ENCODE data around the gene PIK3IP1. TPM values are rescaled to one million over a fixed set of nuclear protein-coding genes. Genes with fewer than 3 reads are reported as not detected.

The PIK3IP1 gene
- total and polyA plus RNA-seq, 4 donors, result 3.1 to 7.8 (median 6.0) TPM

- no peaks in the 10 kb centered on the region for H3K9me3 ChIP-seq (ENCODE audit: control insufficient read depth in 4 of 4, low read length in 3 of 4)
- peaks cover 15 to 52% (median 36%) of the 10 kb centered on the region in 4 donors for H3K4me1 ChIP-seq (ENCODE audit: control insufficient read depth in 4 of 4, insufficient read depth in 4 of 4, low read length in 3 of 4)
- H3K27me3 ChIP-seq (ENCODE audit: control insufficient read depth in 4 of 4, insufficient read depth in 4 of 4, low read length in 3 of 4), result no peaks in the 10 kb centered on the region
- H3K9ac ChIP-seq (ENCODE audit: low read depth in 1 of 2, low read length in 2 of 2), result no peak overlapping the region
- no peak overlapping the region for H3K4me3 ChIP-seq (ENCODE audit: low read depth in 1 of 3, low read length in 3 of 3)
- DNase-seq (ENCODE audit: low spot score), result no peak
- H3K27ac ChIP-seq (ENCODE audit: low read depth in 1 of 2, low read length in 2 of 2), result no peak overlapping the region
- H3K36me3 ChIP-seq (ENCODE audit: control insufficient read depth in 4 of 4, insufficient read depth in 3 of 4, low read depth in 1 of 4, low read length in 3 of 4), result peaks cover 7 to 39% (median 18%) of the 10 kb centered on the region in 4 donors
- whole genome bisulfite sequencing, result 65% methylated on average over 6 of the region's 6 CpGs
- TF ChIP-seq ATF3 (IDR thresholded peaks at IDR 0.05) (no peak), JUND (IDR thresholded peaks at IDR 0.05) (no peak), ZBTB33 (IDR thresholded peaks at IDR 0.05) (no peak), GABPA (IDR thresholded peaks at IDR 0.05 in 1 of 2, conservative IDR thresholded peaks at IDR 0.05 in 1 of 2) (no peak), HNF4A (conservative IDR thresholded peaks at IDR 0.05) (peak; percentile 27 to 78), YY1 (IDR thresholded peaks at IDR 0.05) (no peak), FOXA1 (IDR thresholded peaks at IDR 0.05) (no peak), SP1 (IDR thresholded peaks at IDR 0.05) (peak; percentile 41), HNF4G (IDR thresholded peaks at IDR 0.05) (peak; percentile 55), NR2F2 (IDR thresholded peaks at IDR 0.05) (no peak), EGR1 (IDR thresholded peaks at IDR 0.05; ENCODE audit: low read depth in 2 of 2) (no peak)
Observed at GRCh38 chr22:31339148-31339832, 47.0 kb upstream of the PIK3IP1 start.

- Histone ChIP-seq H3K4me1 (ENCODE audit: control insufficient read depth in 4 of 4, insufficient read depth in 4 of 4, low read length in 3 of 4) (peaks cover 7 to 33% (median 23%) of the 10 kb centered on the region in 4 donors), H3K9ac (ENCODE audit: low read depth in 1 of 2, low read length in 2 of 2) (no peak overlapping the region), H3K4me3 (ENCODE audit: low read depth in 1 of 3, low read length in 3 of 3) (no peak overlapping the region), H3K36me3 (ENCODE audit: control insufficient read depth in 4 of 4, insufficient read depth in 3 of 4, low read depth in 1 of 4, low read length in 3 of 4) (peaks cover 6 to 54% (median 26%) of the 10 kb centered on the region in 4 donors), H3K27ac (ENCODE audit: low read depth in 1 of 2, low read length in 2 of 2) (no peak overlapping the region), H3K27me3 (ENCODE audit: control insufficient read depth in 4 of 4, insufficient read depth in 4 of 4, low read length in 3 of 4) (no peaks in the 10 kb centered on the region), H3K9me3 (ENCODE audit: control insufficient read depth in 4 of 4, low read length in 3 of 4) (no peaks in the 10 kb centered on the region)
- no peak for TF ChIP-seq TAF1 (conservative IDR thresholded peaks at IDR 0.05)
- no peak for TF ChIP-seq GABPA (IDR thresholded peaks at IDR 0.05 in 1 of 2, conservative IDR thresholded peaks at IDR 0.05 in 1 of 2)
- no peak for TF ChIP-seq ZBTB33 (IDR thresholded peaks at IDR 0.05)
- TF ChIP-seq ATF3 (IDR thresholded peaks at IDR 0.05), result no peak
- no peak for TF ChIP-seq JUND (IDR thresholded peaks at IDR 0.05)
- no peak for TF ChIP-seq FOXA1 (IDR thresholded peaks at IDR 0.05)
- TF ChIP-seq HNF4G (IDR thresholded peaks at IDR 0.05), result no peak
- 90% methylated on average over 5 of the region's 5 CpGs for WGBS
- DNase-seq (ENCODE audit: low spot score), result no peak
Observed at GRCh38 chr22:31337178-31337577, 44.9 kb upstream of the PIK3IP1 start.

GRCh38 chr22:31334329-31334728, 42.0 kb upstream of the PIK3IP1 start:
- H3K9me3 ChIP-seq (ENCODE audit: control insufficient read depth in 4 of 4, low read length in 3 of 4), result no peaks in the 10 kb centered on the region
- no peak overlapping the region for H3K4me3 ChIP-seq (ENCODE audit: low read depth in 1 of 3, low read length in 3 of 3)
- H3K27ac ChIP-seq (ENCODE audit: low read depth in 1 of 2, low read length in 2 of 2), result no peak overlapping the region
- H3K36me3 ChIP-seq (ENCODE audit: control insufficient read depth in 4 of 4, insufficient read depth in 3 of 4, low read depth in 1 of 4, low read length in 3 of 4), result peaks cover 8 to 61% (median 25%) of the 10 kb centered on the region in 4 donors
- peaks cover 2 to 6% (median 5%) of the 10 kb centered on the region in 4 donors for H3K4me1 ChIP-seq (ENCODE audit: control insufficient read depth in 4 of 4, insufficient read depth in 4 of 4, low read length in 3 of 4)
- TF ChIP-seq HNF4A (conservative IDR thresholded peaks at IDR 0.05) (peak; percentile 21 to 42), REST (IDR thresholded peaks at IDR 0.05) (no peak)
- DNase-seq (ENCODE audit: low spot score), result no peak
- no peaks in the 10 kb centered on the region for H3K27me3 ChIP-seq (ENCODE audit: control insufficient read depth in 4 of 4, insufficient read depth in 4 of 4, low read length in 3 of 4)
- WGBS, result 61% methylated on average over 5 of the region's 5 CpGs
- H3K9ac ChIP-seq (ENCODE audit: low read depth in 1 of 2, low read length in 2 of 2), result no peak overlapping the region
